T47D (cell line): ENCODE data around the gene ABCG1.

ENCODE experiments used
- DNase-seq, 2 experiments: peaks; one replicate each; pipeline versions ENCODE4 v3.0.0 to v3.0.0-alpha.2; 2011 to 2012; ENCODE audit warnings: low read depth in 1 of 2, low spot score in 1 of 2
- JUND ChIP-seq: IDR thresholded peaks from 2 replicates; pipeline ENCODE4 v1.6.1; 2012; ENCODE audit warnings: low read depth
- in situ Hi-C: cut with HindIII; loops from 2 replicates; pipeline ENCODE4 v1.10.0; 2016; ENCODE audit warnings: low sequenced_read_pairs, low pct_unique_long_range_greater_than_20kb

The ABCG1 gene

DNA sequence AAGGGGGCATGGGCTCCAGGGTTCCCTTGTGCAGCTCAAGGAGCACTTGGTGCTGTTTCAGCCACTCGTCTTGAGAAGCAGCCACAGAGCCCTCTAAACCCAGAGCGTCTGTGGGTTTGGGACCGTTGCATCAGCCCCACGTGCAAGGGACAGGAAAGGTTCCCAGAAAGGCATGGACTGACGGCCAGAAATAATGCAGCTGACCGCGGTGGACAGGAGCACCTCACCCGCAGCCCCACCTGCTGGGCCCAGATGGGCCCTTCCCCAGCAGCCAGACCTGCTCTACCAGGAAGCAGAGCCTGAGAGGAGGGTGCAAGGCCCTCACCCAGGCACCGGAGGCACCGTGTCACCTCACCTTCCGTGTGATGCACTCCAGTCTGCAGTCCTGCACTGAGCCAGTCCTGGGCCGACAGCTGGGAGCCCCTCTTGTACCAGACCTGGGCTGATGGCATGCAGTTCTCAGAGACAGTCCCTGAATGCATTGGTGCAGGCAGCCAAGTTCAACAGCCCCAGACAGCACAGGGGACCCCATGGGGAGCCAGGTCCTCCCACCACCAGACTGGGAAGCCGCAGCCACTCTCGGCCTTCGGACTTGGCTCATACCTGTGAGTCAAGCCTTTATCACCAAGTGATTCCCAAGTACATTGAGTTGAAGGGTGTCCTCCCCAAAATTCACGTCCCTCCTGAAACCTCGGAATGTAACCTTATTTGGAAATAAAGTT lies 101.1 kb downstream of the ABCG1 start:
- TF ChIP-seq JUND: no peak
- in situ Hi-C loops: no loop called here
- DNase-seq: peak in 1 of 2 experiments; percentile 82

DNA sequence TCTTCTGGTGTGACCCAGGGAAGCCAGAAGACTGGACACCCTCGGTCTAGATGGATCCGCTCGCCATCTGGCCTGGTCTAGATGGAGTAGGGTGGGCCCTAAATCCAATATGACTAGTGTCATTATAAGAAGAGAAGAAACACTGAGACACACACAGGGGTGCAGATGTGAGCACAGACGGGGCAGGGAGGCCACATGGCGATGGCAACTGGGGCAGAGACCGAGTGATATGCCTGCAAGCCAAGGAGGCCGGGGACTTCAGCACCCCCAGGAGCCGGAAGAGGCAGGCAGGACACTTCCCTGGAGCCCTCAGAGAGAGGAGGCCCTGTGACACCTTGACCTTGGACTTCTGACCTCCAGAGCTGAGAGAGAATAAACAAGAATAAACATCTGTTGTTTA lies 101.9 kb downstream of the ABCG1 start:
- TF ChIP-seq JUND: no peak
- no peak for DNase-seq
- in situ Hi-C loops: no loop called here

DNA sequence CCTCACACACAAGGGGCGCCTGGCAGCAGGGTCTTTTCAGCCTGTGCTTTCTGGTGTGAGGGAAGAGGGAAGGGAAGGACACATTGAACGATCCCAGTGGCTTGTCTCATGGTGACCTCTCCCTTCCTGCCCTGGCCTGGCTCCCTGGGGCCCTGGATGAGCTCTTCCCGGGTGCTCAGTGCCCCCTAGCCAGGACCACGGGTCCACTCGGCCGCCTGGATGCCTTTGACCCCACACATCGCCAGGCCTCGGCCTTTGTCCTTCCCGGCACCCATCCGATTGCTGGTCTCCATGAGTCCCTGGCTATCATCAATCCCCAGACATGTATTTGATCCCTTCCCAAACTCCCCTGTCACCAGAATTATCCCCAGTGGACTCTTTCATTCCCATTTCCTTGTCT lies 102.3 kb downstream of the ABCG1 start:
- no peak for DNase-seq
- TF ChIP-seq JUND: no peak
- in situ Hi-C loops: no loop called here

DNA sequence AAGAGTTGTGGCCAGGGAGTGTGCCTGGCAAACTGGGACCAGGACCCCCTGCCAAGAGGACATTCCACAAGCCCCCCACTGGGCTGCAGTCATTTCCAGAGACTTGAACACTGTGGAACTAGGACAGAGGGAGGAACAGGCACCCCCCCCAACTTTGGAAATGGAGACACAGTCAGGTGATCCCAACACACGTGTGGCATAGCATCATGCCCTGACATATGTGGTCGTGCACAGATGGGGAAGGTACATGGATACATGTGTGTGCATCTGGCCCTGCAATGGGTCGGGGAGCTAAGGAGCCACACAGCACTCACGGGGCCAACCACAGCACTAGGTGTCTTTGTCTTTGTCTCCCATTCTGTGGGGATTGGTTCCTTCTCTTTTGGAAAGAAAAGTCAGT lies 102.9 kb downstream of the ABCG1 start:
- no peak for TF ChIP-seq JUND
- in situ Hi-C loops: no loop called here
- no peak for DNase-seq

DNA sequence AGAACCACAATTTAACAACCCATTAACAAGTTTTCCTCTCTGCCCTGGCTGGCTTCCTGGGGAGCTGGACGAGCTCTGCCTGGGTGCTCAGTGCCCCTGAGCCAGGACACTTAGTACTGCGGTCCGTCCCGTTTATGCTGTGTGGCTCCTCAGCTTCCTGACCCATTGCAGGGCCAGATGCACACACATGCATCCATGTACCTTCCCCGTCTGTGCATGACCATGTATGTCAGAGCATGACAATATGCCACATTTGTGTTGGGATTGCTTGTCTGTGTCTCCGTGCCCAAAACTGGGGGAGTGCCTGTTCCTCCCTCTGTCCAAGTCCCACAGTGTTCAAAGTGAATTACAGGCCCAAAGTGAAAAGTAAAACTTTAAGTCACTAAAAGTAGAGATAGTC lies 106.0 kb downstream of the ABCG1 start:
- DNase-seq: no peak
- TF ChIP-seq JUND: no peak
- in situ Hi-C loops: no loop called here

DNA sequence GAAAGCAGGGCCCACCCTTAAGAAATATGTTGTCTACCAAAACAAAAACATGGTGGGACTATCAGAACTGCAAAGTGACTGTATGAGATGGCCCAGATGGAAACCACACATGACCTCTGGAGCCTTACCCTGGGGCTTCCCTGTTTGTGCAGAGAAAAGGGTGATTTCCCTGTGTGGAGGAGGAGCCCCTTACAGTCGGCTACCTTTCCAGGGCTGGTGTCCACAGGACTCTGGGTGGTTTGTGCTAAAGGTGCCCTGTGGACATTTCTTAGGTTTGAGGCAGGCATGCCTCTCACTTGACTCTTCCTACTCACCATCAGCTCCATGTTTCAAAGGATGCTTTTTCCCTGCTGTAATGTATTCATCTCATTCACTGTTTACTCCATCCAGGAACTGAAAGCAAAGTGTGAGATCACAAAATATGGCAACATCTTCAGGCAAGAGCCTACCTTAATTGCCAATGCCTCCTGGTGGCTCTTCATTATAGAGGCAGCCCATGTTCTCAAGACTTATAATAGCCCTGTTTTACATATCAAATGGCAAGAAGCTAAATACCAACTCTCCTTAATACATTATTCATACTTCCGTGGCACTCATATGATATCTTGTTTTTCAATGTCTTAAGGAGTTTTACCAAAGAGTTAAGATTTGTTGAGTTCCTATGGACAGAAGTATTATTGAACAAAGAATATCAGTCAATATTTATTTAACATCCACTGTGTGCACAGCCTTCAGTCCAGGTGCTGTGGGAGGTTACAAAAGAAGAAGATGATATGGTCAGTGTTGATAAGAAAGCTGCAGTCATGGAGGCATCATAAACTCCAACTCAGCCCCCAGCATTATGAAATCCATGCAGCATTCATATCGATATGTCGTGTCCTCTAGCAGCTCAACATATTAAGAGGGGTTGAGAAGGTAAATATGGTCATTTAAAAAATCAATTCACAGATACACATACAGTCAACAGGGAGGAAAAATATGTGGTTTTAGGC lies 111.7 kb downstream of the ABCG1 start:
- TF ChIP-seq JUND: no peak
- in situ Hi-C loops: no loop called here
- peak in 1 of 2 experiments; percentile 43 for DNase-seq

DNA sequence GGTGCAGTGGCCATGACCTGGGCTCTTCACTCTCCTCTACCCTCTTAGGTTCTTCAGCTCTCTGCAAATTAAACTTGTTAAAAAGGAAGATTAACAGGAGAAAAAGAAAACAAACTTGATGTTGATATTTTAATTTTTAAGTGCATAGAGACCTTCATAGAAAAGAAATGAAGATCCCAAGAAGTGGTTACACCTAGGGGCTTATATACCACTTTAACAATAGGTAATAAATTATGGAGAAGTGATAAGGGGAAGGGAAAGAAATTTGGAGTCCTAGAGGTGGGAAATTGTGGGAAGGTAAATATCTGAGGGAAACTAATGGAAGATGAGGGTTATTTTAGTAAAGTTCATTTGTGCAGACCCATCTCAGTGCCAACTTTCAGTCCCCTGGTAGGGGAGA lies 112.7 kb downstream of the ABCG1 start:
- in situ Hi-C loops: no loop called here
- no peak for DNase-seq
- TF ChIP-seq JUND: no peak

DNA sequence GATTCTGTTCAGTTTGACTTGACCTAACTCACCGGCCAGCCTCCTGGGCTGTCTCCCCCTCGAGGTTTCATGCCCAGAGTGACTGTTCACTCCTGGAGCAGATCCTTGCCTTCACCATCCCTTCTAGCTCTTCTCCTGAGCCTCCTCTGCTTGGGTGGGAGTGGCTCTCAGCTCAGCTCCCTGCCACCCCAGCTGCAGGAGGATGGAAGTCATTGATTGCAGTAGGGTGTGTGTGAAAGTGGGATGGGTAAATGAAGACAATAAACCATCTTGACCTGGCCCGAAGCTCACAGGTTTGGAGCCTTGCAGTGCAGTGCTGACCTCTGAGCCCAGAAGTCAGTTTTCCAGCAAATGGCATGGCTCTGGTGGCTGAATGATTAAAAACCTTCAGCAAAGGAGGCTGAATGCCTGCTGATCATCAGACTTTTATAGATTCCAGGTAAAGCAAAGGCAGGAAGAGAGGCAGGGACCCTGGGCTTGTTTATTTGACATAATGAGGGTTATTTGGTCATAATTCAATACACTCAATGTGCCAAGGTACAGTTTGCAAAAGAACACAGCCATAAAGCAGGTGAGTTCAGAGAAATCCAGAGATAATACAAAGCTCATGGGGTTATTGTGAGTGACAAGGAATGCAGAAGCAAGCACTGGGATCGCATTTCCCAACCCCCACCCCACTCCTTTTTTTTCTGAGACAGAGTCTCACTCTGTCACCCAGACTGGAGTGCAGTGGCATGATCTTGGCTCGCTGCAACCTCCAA lies 113.8 kb downstream of the ABCG1 start:
- DNase-seq: no peak
- TF ChIP-seq JUND: no peak

DNA sequence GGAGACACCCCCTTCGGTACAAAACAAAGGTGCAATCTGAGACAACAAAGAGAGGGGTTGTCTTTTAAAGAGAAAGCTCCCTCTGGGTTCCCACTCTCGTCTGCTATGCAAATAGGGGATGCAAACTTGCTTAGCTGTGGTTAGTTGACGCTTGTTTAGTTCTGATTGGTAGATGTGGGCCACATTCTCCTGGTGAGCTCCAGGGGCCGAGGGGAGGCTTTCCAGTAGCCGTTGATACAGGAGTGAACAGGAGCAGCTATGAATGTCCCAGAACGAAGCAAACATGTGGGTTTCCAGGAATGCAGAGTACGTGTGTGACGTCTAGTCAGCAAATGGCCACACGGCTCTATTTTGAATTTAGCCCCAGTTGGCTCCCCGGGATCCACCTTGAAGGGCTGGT lies 117.1 kb downstream of the ABCG1 start:
- in situ Hi-C loops: no loop called here
- peak in 1 of 2 experiments; percentile 80 for DNase-seq

More for the DNA sequence above, 113.8 kb downstream of the ABCG1 start:
- in situ Hi-C loops: no loop called here

DNA sequence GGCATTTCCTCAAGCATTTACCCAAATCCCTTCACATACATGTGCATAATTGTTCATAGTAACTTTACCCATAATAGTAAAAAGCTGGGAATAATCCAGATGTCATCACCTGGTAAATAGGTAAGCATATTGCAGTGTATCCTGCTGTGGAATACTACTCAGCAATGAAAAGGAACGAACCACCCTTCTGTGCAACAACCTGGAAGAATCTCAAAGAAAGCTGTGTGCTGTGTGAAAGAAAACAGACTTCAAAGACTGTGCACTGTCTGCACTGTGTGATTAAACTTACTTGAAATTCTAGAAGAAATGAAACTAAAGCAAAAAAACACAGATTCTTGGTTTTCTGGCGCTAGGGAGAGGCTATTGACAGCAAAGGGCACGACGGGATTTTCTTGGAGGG lies 118.3 kb downstream of the ABCG1 start:
- in situ Hi-C loops: no loop called here

More for the DNA sequence above, 117.1 kb downstream of the ABCG1 start:
- no peak for TF ChIP-seq JUND

DNA sequence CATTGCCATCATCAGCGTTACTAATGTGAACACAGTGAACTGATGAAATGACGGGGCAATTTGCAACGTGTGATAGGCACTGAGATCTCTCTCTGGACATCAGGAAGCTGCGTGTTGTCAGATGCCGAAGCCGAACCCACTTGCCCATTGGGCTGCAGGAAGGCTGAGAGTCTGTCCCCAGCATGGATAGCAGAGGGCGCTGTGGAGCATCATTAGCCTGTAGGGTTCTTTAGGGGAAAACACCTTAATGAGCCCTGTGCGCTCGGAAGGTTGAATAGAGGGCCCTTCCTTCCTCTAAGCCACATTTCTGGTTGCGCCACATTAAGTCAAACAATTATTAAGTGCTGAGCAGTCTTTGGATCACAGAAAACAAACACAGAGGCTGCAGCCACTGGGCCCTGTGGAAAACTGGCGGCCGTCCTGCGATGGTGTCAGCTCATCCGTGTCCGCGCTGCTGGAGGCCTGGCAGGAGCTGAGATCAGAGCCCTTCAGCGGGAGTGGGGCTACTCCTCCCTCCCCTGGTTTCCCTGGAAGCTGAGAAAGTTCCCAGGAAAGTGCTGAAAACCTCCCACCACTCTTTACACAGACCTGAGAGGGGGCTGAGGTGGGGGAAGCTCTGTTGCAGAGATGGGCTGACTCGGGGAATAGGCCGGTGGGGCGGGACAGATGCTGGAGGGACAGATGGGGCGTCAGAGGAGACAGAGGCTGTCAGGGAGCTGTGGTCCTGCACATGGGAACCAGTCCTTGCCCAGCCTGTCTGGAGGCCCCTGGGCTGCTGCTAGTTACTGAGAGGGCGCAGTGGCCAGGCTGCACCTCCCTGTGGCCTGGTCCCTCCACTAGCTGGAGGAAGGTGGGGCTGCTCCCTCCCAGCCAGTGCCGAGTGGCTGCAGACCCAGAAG lies 119.1 kb downstream of the ABCG1 start:
- TF ChIP-seq JUND: no peak
- in situ Hi-C loops: no loop called here
- DNase-seq: peak; percentile 42 to 97

More for the DNA sequence above, 118.3 kb downstream of the ABCG1 start:
- no peak for TF ChIP-seq JUND
- no peak for DNase-seq
